H9 (cell line): ENCODE data around the gene NDUFC2. TPM values are rescaled to one million over a fixed set of nuclear protein-coding genes. Genes with fewer than 3 reads are reported as not detected.
"Not testable (repeated sequence)": the region's sequence is repeated elsewhere in the genome, so short reads cannot be mapped to it uniquely, and the experiment has no call there.

Experiments used
- DNase-seq: peaks from one replicate; pipeline ENCODE4 v3.0.0-alpha.2; 2017
- H2AFZ ChIP-seq: one replicate; pipeline ENCODE4 v1.6.1; 2013; ENCODE audit warnings: mild to moderate bottlenecking, low read length, control low read depth, moderate library complexity
- H2AK5ac ChIP-seq: 2 replicates; pipeline ENCODE4 v1.6.1; 2013; ENCODE audit warnings: low read length, control low read depth, mixed read lengths; ENCODE audit not compliant: insufficient read length
- H2BK120ac ChIP-seq: one replicate; pipeline ENCODE4 v1.6.1; 2013; ENCODE audit warnings: low read depth, mild to moderate bottlenecking, low read length, control low read depth, inconsistent platforms; ENCODE audit not compliant: poor library complexity, severe bottlenecking
- H2BK12ac ChIP-seq: 2 replicates; pipeline ENCODE4 v1.6.1; 2013; ENCODE audit warnings: low read length, control low read depth, mixed read lengths, low read depth; ENCODE audit not compliant: insufficient read length
- H2BK15ac ChIP-seq: 2 replicates; pipeline ENCODE4 v1.6.1; 2013; ENCODE audit warnings: low read depth, low read length, control low read depth
- H2BK20ac ChIP-seq: one replicate; pipeline ENCODE4 v1.6.1; 2013; ENCODE audit warnings: low read depth, mild to moderate bottlenecking, low read length, control low read depth, inconsistent platforms; ENCODE audit not compliant: poor library complexity, severe bottlenecking
- H2BK5ac ChIP-seq: 2 replicates; pipeline ENCODE4 v1.6.1; 2013; ENCODE audit warnings: low read length, control low read depth, mixed read lengths; ENCODE audit not compliant: insufficient read length
- H3K14ac ChIP-seq: 2 replicates; pipeline ENCODE4 v1.6.1; 2013; ENCODE audit warnings: low read length, control low read depth; ENCODE audit not compliant: insufficient read depth
- H3K18ac ChIP-seq: 2 replicates; pipeline ENCODE4 v1.6.1; 2013; ENCODE audit warnings: low read depth, mild to moderate bottlenecking, mixed read lengths, low read length, control low read depth; ENCODE audit not compliant: insufficient read length
- H3K23ac ChIP-seq: 2 replicates; pipeline ENCODE4 v1.6.1; 2013; ENCODE audit warnings: low read length, control low read depth, mixed read lengths, low read depth; ENCODE audit not compliant: insufficient read length
- H3K23me2 ChIP-seq: 2 replicates; pipeline ENCODE4 v1.6.1; 2013; ENCODE audit warnings: low read depth, mild to moderate bottlenecking, mixed read lengths, low read length, control low read depth; ENCODE audit not compliant: insufficient read length, poor library complexity, severe bottlenecking
- H3K27ac ChIP-seq: 2 replicates; pipeline ENCODE4 v1.5.1; 2013; ENCODE audit warnings: low read length, control low read depth, mixed read lengths, low read depth; ENCODE audit not compliant: insufficient read length
- H3K27me3 ChIP-seq: 2 replicates; pipeline ENCODE4 v1.6.1; 2013; ENCODE audit warnings: low read length, control low read depth, inconsistent platforms; ENCODE audit not compliant: insufficient read depth
- H3K4ac ChIP-seq: 2 replicates; pipeline ENCODE4 v1.6.1; 2013; ENCODE audit warnings: low read depth, mild to moderate bottlenecking, control low read depth, inconsistent platforms, low read length, moderate library complexity
- H3K4me1 ChIP-seq: 2 replicates; pipeline ENCODE4 v1.6.1; 2013; ENCODE audit warnings: low read length, control low read depth, inconsistent platforms; ENCODE audit not compliant: insufficient read depth
- H3K4me2 ChIP-seq: 2 replicates; pipeline ENCODE4 v1.6.1; 2013; ENCODE audit warnings: low read length, control low read depth, mixed read lengths; ENCODE audit not compliant: insufficient read length, insufficient read depth
- H3K56ac ChIP-seq: 2 replicates; pipeline ENCODE4 v1.6.1; 2013; ENCODE audit warnings: low read depth, mild to moderate bottlenecking, mixed read lengths, low read length, control low read depth; ENCODE audit not compliant: insufficient read length
- H3K79me1 ChIP-seq: 2 replicates; pipeline ENCODE4 v1.6.1; 2013; ENCODE audit warnings: low read depth, mild to moderate bottlenecking, moderate library complexity, low read length, control low read depth, inconsistent platforms; ENCODE audit not compliant: insufficient read depth, poor library complexity, severe bottlenecking
- H3K79me2 ChIP-seq: 2 replicates; pipeline ENCODE4 v1.6.1; 2013; ENCODE audit warnings: low read length, control low read depth, inconsistent platforms; ENCODE audit not compliant: insufficient read depth
- H3K9ac ChIP-seq: 2 replicates; pipeline ENCODE4 v1.6.1; 2013; ENCODE audit warnings: low read length, control low read depth, mixed read lengths; ENCODE audit not compliant: insufficient read length; ENCODE audit errors: extremely low read depth
- H3K9me3 ChIP-seq: one replicate; pipeline ENCODE4 v1.6.1; 2013; ENCODE audit warnings: low read depth, low read length, inconsistent platforms; ENCODE audit not compliant: control insufficient read depth
- H3T11ph ChIP-seq: one replicate; pipeline ENCODE4 v1.6.1; 2013; ENCODE audit warnings: mild to moderate bottlenecking, low read length, control low read depth, inconsistent platforms
- H4K20me1 ChIP-seq: one replicate; pipeline ENCODE4 v1.6.1; 2013; ENCODE audit not compliant: control insufficient read depth, insufficient read length, insufficient read depth
- H4K5ac ChIP-seq: 2 replicates; pipeline ENCODE4 v1.6.1; 2013; ENCODE audit warnings: low read depth, mild to moderate bottlenecking, mixed read lengths, low read length, control low read depth; ENCODE audit not compliant: insufficient read length
- H4K8ac ChIP-seq: replicated peaks from 2 replicates; pipeline ENCODE4 v1.6.1; 2013; ENCODE audit warnings: low read length, control low read depth, mixed read lengths, low read depth; ENCODE audit not compliant: insufficient read length
- H4K91ac ChIP-seq: 2 replicates; pipeline ENCODE4 v1.6.1; 2013; ENCODE audit warnings: low read depth, mild to moderate bottlenecking, moderate library complexity, mixed read lengths, low read length, control low read depth; ENCODE audit not compliant: insufficient read length
- H3K27ac Mint-ChIP-seq, 3 experiments: 2 replicates in 2 of 3; 3 replicates in 1 of 3; pipeline ENCODE4 v1.8.0; 2020 to 2021; ENCODE audit warnings: mixed read lengths in 3 of 3, mild to moderate bottlenecking in 1 of 3, moderate library complexity in 1 of 3
- H3K27me3 Mint-ChIP-seq: 2 replicates; pipeline ENCODE4 v1.8.0; 2021; ENCODE audit warnings: low read depth, mild to moderate bottlenecking, moderate library complexity, mixed read lengths
- H3K36me3 Mint-ChIP-seq, 3 experiments: 2 replicates in 2 of 3; 3 replicates in 1 of 3; pipeline ENCODE4 v1.8.0; 2020 to 2021; ENCODE audit warnings: low read depth in 3 of 3, mixed read lengths in 3 of 3; ENCODE audit not compliant: insufficient read depth in 1 of 3
- H3K4me1 Mint-ChIP-seq, 2 experiments: 2 replicates each; pipeline ENCODE4 v1.8.0; 2020; ENCODE audit warnings: mixed read lengths in 2 of 2
- H3K4me3 Mint-ChIP-seq, 2 experiments: 2 replicates in 1 of 2; 3 replicates in 1 of 2; pipeline ENCODE4 v1.8.0; 2020 to 2021; ENCODE audit warnings: mild to moderate bottlenecking in 2 of 2, mixed read lengths in 2 of 2, moderate library complexity in 1 of 2
- H3K9me3 Mint-ChIP-seq, 2 experiments: 2 replicates in 1 of 2; 3 replicates in 1 of 2; pipeline ENCODE4 v1.8.0; 2020; ENCODE audit warnings: mild to moderate bottlenecking in 2 of 2, mixed read lengths in 2 of 2, moderate library complexity in 1 of 2
- WGBS: extraction: QIAGEN DNeasy Blood & Tissue Kit; methylation state at CpG from one replicate; pipeline ENCODE4 v1.1.7; 2013; ENCODE audit warnings: missing lambda C conversion rate, low lambda C conversion rate, mixed read lengths; ENCODE audit not compliant: insufficient read length; ENCODE audit errors: extremely low coverage; 5-methylcytosine and 5-hydroxymethylcytosine counted together
- total RNA-seq: library from RNA; stranded (reverse); gene quantifications from 2 replicates; pipeline ENCODE4 v1.2.1, GENCODE V29; 2021
- TF ChIP-seq, protein P1 (sequence below): fragments of 200-600 bp; sonication (generic); conservative IDR thresholded peaks from 3 replicates; pipeline ENCODE4 v1.8.0; 2021; ENCODE audit warnings: antibody characterized with exemption, mild to moderate bottlenecking

NDUFC2 gene
- total RNA-seq, 1 experiment from 2014 or later: 247 TPM

DNA sequence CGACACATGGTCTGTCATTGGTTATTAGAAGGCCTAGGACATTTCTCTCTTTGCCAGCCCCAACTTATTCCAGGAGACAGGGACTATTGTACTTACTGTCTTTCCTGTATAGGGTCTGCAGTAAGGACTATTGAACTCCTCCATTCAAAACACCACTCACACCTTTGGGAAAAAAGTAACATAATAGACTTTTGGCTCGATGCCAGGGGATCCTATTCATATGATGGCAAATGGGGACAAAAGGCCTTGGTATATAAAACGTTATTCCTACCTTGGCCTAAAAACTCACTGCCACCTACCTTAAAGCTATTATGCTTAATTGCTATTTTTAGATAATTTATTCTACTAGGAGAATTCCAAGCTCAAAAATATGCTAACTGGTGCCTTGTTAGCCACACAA, 6.3 kb upstream of the NDUFC2 start:
- H3K18ac ChIP-seq: no peak overlapping the region
- no CpG with 5 or more reads among the region's 3 CpGs for WGBS
- no peak overlapping the region for H4K5ac ChIP-seq

DNA sequence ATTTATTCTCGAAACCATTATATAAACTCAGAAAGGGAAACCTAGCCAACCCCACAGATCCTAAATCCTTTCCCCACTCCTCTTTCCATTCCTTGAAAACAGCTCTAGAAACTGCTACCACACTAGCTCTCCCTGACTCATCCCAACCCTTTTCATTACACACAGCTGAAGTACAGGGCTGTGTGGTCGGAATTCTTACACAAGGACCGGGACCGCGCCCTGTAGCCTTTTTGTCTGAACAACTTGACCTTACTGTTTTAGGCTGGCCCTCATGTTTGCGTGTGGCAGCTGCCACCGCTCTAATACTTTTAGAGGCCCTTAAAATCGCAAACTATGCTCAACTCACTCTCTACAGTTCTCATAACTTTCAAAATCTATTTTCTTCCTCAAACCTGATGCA, 4.8 kb upstream of the NDUFC2 start:
- not testable (repeated sequence) for H3K36me3 Mint-ChIP-seq, H3K56ac ChIP-seq, H3K27ac ChIP-seq, H4K8ac ChIP-seq, H3K79me2 ChIP-seq, H2AK5ac ChIP-seq, H2BK20ac ChIP-seq, H3K27ac Mint-ChIP-seq, H3T11ph ChIP-seq, H4K20me1 ChIP-seq, H2BK15ac ChIP-seq, H3K23ac ChIP-seq, H3K4ac ChIP-seq, H2BK5ac ChIP-seq, H2AFZ ChIP-seq, H3K9me3 ChIP-seq, H4K91ac ChIP-seq, H2BK120ac ChIP-seq, H3K4me3 Mint-ChIP-seq, H3K4me2 ChIP-seq, H4K5ac ChIP-seq, H3K4me1 Mint-ChIP-seq, H3K18ac ChIP-seq, H3K14ac ChIP-seq, H3K23me2 ChIP-seq, H3K4me1 ChIP-seq, H3K79me1 ChIP-seq, H3K9me3 Mint-ChIP-seq, H3K27me3 ChIP-seq, DNase-seq, H3K9ac ChIP-seq, H2BK12ac ChIP-seq
- 100% methylated on average over 1 of the region's 8 CpGs for WGBS
- H3K27me3 Mint-ChIP-seq: peaks cover 10% of the 10 kb centered on the region

More for the DNA sequence above, 6.3 kb upstream of the NDUFC2 start:
- Histone ChIP-seq H4K20me1 (no peaks in the 10 kb centered on the region), H3K4me2 (no peak overlapping the region), H3K9me3 (no peaks in the 10 kb centered on the region), H3K23me2 (no peaks in the 10 kb centered on the region), H2BK15ac (no peak overlapping the region), H3K23ac (no peak overlapping the region), H3T11ph (no peak overlapping the region), H2AK5ac (no peak overlapping the region), H3K4me1 (no peaks in the 10 kb centered on the region), H4K8ac (no peak overlapping the region), H3K14ac (no peak overlapping the region), H2AFZ (no peak overlapping the region), H4K91ac (no peak overlapping the region), H3K4ac (no peak overlapping the region), H3K27me3 (no peaks in the 10 kb centered on the region), H3K79me2 (no peaks in the 10 kb centered on the region), H3K9ac (no peak overlapping the region), H3K27ac (no peak overlapping the region), H2BK12ac (no peak overlapping the region), H2BK120ac (no peak overlapping the region), H2BK5ac (no peak overlapping the region), H3K56ac (no peak overlapping the region), H3K79me1 (no peaks in the 10 kb centered on the region), H2BK20ac (no peak overlapping the region)
- H3K9me3 Mint-ChIP-seq: no peaks in the 10 kb centered on the region; a peak in 1 of 5 replicates
- H3K4me1 Mint-ChIP-seq: peaks cover under 1 to 6% of the 10 kb centered on the region in 2 experiments; a peak in 1 of 4 replicates
- no peak for DNase-seq
- TF ChIP-seq, protein P1, sequence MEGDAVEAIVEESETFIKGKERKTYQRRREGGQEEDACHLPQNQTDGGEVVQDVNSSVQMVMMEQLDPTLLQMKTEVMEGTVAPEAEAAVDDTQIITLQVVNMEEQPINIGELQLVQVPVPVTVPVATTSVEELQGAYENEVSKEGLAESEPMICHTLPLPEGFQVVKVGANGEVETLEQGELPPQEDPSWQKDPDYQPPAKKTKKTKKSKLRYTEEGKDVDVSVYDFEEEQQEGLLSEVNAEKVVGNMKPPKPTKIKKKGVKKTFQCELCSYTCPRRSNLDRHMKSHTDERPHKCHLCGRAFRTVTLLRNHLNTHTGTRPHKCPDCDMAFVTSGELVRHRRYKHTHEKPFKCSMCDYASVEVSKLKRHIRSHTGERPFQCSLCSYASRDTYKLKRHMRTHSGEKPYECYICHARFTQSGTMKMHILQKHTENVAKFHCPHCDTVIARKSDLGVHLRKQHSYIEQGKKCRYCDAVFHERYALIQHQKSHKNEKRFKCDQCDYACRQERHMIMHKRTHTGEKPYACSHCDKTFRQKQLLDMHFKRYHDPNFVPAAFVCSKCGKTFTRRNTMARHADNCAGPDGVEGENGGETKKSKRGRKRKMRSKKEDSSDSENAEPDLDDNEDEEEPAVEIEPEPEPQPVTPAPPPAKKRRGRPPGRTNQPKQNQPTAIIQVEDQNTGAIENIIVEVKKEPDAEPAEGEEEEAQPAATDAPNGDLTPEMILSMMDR: no peak
- peaks cover 9% of the 10 kb centered on the region for H3K27me3 Mint-ChIP-seq
- no peak overlapping the region for H3K27ac Mint-ChIP-seq
- H3K4me3 Mint-ChIP-seq: no peak overlapping the region
- no peaks in the 10 kb centered on the region for H3K36me3 Mint-ChIP-seq
